ENCODE data around the gene XIRP2. TPM values are rescaled to one million over a fixed set of nuclear protein-coding genes. Genes with fewer than 3 reads are reported as not detected.
A peak's percentile ranks its signal among the peaks of the same experiment; 100 is the strongest.

The XIRP2 gene
- total RNA-seq, 1 experiment from 2014 or later, result not detected

DNA sequence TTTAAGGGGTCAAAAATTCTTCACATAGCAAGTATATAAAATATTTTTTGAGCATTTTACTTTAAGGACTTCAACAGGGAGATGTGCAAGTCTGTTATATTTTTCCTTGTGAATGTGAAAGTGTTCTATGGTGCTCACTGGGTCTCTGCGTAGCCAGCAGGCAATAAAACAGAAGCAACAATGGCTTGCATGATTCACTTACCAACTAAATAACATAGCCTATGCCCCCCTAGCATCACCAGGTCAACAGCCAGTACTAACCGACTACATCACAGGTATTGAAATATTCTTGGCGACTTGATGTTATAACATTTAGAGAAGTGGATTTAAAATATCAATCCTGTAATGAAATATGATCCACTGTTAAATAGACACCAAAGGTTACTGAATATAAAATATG lies 398.9 kb downstream of the XIRP2 start:
- Mint-ChIP-seq H3K27me3 (ENCODE audit: unreplicated experiment) (no peaks in the 10 kb centered on the region), H3K36me3 (ENCODE audit: insufficient read depth, unreplicated experiment) (peaks cover under 1% of the 10 kb centered on the region), H3K27ac (ENCODE audit: unreplicated experiment) (no peak overlapping the region), H3K4me3 (ENCODE audit: low read depth, unreplicated experiment) (no peak overlapping the region), H3K9me3 (ENCODE audit: low read depth, unreplicated experiment) (peaks cover 2% of the 10 kb centered on the region), H3K4me1 (ENCODE audit: low read depth, unreplicated experiment) (no peaks in the 10 kb centered on the region)
- CTCF ChIA-PET, result no interaction called here
- BruUV-seq (replicated peaks), result no TSS peak
- DNase-seq, result no peak
- TF ChIP-seq, protein P1, sequence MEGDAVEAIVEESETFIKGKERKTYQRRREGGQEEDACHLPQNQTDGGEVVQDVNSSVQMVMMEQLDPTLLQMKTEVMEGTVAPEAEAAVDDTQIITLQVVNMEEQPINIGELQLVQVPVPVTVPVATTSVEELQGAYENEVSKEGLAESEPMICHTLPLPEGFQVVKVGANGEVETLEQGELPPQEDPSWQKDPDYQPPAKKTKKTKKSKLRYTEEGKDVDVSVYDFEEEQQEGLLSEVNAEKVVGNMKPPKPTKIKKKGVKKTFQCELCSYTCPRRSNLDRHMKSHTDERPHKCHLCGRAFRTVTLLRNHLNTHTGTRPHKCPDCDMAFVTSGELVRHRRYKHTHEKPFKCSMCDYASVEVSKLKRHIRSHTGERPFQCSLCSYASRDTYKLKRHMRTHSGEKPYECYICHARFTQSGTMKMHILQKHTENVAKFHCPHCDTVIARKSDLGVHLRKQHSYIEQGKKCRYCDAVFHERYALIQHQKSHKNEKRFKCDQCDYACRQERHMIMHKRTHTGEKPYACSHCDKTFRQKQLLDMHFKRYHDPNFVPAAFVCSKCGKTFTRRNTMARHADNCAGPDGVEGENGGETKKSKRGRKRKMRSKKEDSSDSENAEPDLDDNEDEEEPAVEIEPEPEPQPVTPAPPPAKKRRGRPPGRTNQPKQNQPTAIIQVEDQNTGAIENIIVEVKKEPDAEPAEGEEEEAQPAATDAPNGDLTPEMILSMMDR (IDR thresholded peaks at IDR 0.05; ENCODE audit: unreplicated experiment), result no peak
- intact Hi-C loops (cut with micrococcal nuclease; ENCODE audit: unreplicated experiment), result no loop called here

DNA sequence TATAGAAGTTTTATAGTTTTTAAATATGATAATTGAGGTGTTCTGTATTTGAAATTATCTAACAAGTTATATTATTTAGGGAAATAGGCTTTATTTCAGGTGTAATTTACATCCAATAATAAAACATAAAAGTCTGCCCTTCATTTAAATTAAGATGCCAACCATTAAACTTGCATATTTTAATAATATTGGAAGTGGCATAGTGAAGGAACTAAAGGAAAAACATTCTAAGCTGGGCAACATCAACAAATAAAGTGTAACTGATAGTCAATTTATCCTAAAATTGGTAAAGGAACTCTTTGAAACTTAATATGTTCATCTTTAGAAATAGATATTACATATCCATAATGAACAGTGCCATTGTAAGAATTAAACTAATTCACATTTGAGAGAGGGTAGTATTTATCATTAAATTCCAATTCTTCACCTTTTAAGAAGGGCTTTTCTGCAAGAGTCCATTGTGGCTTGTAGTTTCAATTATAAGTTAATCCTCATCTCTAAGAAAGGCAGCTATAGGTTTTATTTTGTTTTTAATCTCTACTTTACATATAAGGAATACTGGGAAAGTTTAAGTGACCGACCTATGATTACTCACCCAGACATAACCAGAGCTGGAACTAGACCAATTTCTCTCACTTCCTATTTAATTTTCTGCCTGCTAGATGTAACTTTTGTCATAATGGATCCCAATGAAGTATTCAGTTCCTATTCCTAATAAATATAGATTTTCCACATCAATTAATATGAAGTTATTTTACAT lies 401.6 kb downstream of the XIRP2 start:
- Mint-ChIP-seq H3K27me3 (ENCODE audit: unreplicated experiment) (no peaks in the 10 kb centered on the region), H3K27ac (ENCODE audit: unreplicated experiment) (no peak overlapping the region), H3K36me3 (ENCODE audit: insufficient read depth, unreplicated experiment) (peaks cover 22% of the 10 kb centered on the region), H3K4me1 (ENCODE audit: low read depth, unreplicated experiment) (no peaks in the 10 kb centered on the region), H3K9me3 (ENCODE audit: low read depth, unreplicated experiment) (no peaks in the 10 kb centered on the region), H3K4me3 (ENCODE audit: low read depth, unreplicated experiment) (no peak overlapping the region)
- intact Hi-C loops (cut with micrococcal nuclease; ENCODE audit: unreplicated experiment), result no loop called here
- CTCF ChIA-PET, result no interaction called here
- TF ChIP-seq, protein P1 (IDR thresholded peaks at IDR 0.05; ENCODE audit: unreplicated experiment), result no peak
- no TSS peak for BruUV-seq (replicated peaks)
- no peak for DNase-seq

DNA sequence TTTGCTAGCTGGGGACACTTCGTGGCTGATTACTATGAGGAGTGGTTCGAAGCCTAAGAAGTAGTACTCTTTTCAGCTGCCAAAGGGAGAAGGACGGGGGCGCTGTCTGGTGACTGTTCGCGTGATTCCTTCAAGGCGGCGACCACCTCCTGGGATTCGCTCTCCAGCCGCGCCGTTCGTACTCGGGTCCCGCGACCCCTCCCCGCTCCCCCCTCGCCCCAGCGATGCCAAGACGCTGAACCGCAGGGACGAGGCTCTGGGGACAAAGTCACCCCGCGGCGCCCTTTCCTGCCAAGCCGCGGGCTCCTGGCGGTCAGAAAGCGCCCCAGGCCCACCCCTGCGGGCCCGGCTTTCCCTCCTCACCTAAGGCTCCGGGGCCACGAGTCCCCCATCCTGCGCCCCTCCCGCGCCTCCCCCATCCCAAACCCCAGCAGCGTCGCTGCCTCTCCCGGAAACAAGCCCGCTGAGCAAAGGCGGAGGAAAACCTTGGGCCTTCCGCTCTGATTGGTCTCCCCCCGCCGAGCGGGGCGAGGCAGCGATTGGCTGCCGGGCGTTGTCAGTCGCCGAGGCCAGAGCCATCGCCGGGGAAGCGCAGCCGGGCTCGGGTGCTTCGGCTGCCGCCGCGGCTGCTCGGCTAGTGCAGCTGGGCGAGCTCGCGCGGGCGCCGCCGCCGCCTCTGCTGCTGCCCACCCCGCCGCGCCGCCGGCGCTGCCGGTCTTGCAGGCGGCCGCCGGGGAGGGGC lies 404.3 kb downstream of the XIRP2 start, which contains the start of gene B3GALT1:
Gene B3GALT1, plus strand, starts transcription at position 572 of the 742 bp plus-strand sequence.
- Mint-ChIP-seq H3K4me1 (ENCODE audit: low read depth, unreplicated experiment) (no peaks in the 10 kb centered on the region), H3K4me3 (ENCODE audit: low read depth, unreplicated experiment) (peak within 1 kb of the TSS; percentile 79), H3K9me3 (ENCODE audit: low read depth, unreplicated experiment) (no peaks in the 10 kb centered on the region), H3K27me3 (ENCODE audit: unreplicated experiment) (no peaks in the 10 kb centered on the region), H3K36me3 (ENCODE audit: insufficient read depth, unreplicated experiment) (peaks cover 22% of the 10 kb centered on the region), H3K27ac (ENCODE audit: unreplicated experiment) (peak within 1 kb of the TSS; percentile 24)
- BruUV-seq (replicated peaks), result no TSS peak
- intact Hi-C loops (cut with micrococcal nuclease; ENCODE audit: unreplicated experiment), result no loop called here
- TF ChIP-seq, protein P1 (IDR thresholded peaks at IDR 0.05; ENCODE audit: unreplicated experiment), result peak; percentile 42
- peak; percentile 89 for DNase-seq
- CTCF ChIA-PET, result no interaction called here

DNA sequence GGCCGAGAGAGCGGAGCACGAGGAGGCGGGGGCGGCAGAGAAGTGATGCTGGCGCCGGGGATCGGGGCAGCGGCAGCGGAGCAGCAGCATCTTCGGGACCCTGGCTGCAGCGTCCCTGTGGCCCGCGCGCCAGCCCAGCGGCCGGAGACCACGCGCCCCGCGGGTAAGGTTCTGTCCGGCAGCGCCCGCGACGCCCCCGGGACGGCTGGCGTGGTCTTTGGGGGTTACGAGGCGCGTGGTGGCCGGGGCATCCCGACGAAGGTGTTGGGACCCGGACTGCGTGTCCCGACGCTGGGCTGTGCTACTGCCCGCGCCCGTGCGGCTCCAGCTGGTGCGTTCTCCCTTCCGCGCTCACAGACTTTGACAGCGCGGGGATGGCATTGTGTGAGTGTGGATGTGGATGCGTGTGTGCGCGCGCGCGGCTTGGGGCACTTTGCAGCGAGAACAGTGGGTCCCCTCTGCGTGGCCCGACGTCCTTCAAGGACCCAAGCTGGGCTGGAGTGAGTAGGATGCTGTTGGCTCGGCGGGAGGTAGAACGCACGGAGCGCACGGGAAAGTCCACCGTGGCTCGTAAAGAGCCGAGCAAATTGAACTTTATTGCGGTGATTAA lies 405.0 kb downstream of the XIRP2 start:
- Mint-ChIP-seq H3K9me3 (ENCODE audit: low read depth, unreplicated experiment) (no peaks in the 10 kb centered on the region), H3K27me3 (ENCODE audit: unreplicated experiment) (no peaks in the 10 kb centered on the region), H3K27ac (ENCODE audit: unreplicated experiment) (no peak overlapping the region), H3K4me3 (ENCODE audit: low read depth, unreplicated experiment) (peak overlapping the region; percentile 79), H3K36me3 (ENCODE audit: insufficient read depth, unreplicated experiment) (peaks cover 22% of the 10 kb centered on the region), H3K4me1 (ENCODE audit: low read depth, unreplicated experiment) (no peaks in the 10 kb centered on the region)
- TF ChIP-seq, protein P1 (IDR thresholded peaks at IDR 0.05; ENCODE audit: unreplicated experiment), result no peak
- peak; percentile 14 for DNase-seq
- intact Hi-C loops (cut with micrococcal nuclease; ENCODE audit: unreplicated experiment), result no loop called here
- BruUV-seq (replicated peaks), result no TSS peak
- CTCF ChIA-PET, result no interaction called here

Measured in Calu3 (cell line).